GM19372 (cell line): ENCODE data around the gene JMJD1C.

Experiments used
- ATAC-seq: cut with Tn5 transposase; IDR thresholded peaks from one replicate; pipeline ENCODE4 v1.9.1; 2021; ENCODE audit warnings: mild to moderate bottlenecking, low read depth, moderate library complexity; ENCODE audit not compliant: unreplicated experiment

JMJD1C gene

GRCh38 chr10:63265683-63266235 is 200.0 kb downstream of the JMJD1C start:
- ATAC-seq: no peak

DNA sequence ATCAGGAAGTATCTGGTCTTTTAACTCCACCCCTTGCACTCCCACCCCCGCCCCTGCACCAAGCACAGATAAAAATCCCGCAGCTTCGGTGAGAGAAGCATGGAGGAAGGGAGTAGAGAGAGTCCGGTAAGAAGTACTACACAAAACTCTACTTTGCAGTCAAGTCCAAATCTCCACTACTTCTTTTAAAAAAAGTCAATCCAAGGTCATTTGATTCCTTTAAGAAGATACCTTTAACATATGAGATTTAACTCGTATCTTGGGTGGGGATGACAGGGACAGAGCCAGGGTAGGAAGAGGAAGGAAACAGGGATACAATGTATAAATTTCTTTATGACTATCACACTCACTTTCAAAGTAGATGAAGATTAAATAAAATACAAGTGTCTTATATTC is 200.6 kb downstream of the JMJD1C start:
- no peak for ATAC-seq

DNA sequence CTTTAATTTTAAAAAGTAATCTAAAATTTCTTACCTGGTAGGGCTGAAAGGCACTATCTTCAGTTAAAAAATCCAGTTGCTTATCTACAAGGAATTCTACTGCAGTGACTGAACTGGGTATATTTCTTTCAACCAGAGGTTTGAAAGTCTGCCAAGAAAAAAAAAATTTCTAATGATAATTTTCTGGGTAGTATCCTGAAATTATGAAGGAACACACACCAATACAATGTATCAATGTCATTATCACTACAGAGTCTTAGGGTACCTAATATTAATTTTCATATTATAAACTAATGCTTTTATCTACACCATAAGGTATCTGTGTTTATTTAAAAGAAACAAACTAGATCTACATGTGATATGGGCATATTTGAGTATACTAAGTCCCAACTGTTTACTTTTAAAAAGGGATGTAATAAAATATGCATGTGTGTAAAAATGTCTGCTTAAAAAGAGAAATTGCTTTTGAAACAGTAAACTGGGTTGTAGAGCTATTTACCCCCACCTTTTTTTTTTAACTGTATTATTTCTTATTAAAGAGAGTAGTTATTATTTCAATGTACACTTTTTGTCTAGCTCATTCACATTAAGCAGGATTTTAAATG is 201.1 kb downstream of the JMJD1C start:
- no peak for ATAC-seq

GRCh38 chr10:63262430-63263073 is 203.2 kb downstream of the JMJD1C start:
- no peak for ATAC-seq

DNA sequence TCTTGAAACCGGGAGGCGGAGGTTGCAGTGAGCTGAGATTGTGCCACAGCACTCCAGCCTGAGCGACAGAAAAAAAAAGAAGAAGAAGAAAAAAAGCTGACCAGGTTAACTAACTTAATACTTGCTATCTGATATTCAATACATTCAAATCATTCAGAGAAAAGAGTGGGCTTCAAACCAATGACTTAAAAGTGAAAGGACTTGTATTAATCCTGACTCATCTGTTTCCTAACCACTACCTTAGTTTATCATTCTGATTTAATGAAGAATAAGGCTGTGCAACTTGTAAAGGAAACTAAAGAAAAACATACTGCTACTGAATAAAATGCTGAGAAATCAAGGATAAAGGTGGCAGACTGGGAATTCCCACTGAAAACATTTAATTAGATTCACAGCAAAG is 204.3 kb downstream of the JMJD1C start:
- no peak for ATAC-seq

GRCh38 chr10:63260860-63261251 is 204.9 kb downstream of the JMJD1C start:
- no peak for ATAC-seq

DNA sequence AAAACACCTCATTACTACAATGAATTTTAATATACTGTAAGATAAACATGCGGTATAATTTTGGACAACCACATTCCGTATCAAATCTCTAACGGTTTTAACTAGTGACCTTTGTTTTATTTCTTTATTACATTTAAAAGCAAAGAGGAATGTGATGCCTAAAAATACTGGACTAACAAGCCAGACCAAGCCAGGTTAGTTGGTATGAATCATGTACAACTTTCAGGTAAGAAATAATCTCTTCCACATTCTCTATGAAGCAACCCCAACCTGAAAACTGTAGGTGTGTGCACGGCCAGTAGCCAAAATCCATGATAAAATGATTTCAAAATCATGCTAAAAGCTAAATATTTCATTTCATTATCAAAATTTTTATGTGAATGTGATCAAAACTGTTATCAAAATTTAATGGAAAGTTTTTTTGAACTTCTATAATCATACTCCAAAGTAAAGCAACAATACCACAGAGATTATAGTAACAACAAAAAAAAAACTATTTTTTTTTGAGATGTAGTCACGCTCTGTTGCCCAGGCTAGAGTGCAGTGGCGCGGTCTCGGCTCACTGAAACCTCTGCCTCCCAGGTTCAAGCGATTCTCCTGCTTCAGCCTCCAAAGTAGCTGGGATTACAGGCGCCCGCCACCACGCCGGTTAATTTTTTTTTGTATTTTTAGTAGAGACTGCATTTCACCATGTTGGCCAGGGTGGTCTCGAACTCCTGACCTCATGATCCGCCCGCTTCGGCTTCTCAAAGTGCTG is 205.5 kb downstream of the JMJD1C start:
- no peak for ATAC-seq

- no peak for ATAC-seq
Measured at GRCh38 chr10:63258920-63259678, 206.7 kb downstream of the JMJD1C start.

GRCh38 chr10:63257778-63258177 is 208.0 kb downstream of the JMJD1C start:
- no peak for ATAC-seq

DNA sequence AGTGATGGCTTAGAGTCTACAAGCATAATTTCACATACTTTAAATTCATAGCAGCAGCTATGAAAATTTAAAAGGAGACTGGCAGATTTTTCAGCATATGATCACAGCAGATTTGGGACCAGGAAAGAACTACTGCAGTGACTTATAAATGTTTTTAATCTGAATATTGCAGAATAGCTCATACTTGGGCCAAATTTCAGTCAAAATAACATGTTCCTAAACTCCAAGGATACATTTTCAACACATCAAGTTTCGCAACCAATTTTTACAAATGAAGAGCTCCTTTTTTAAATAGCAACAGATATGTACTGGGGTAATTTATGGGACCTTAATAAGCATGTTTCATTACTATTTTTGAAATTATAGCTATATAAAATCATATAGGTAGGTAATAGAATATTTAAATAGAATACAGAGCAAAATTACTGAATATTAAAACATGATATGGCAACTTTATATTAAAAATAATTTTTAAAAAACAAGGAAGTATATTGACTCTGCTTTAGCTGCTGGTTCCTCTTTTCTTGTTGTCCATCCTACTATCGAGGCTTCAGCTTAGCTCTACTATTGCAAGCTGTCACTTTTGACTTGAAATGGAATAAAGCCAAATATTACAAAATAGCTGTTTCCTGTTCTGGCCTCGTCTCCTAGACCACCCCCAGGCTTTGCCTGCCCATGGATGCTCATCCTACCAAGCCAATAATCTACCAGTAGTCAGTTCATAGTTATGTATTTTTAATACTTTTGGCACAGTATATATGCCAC is 209.6 kb downstream of the JMJD1C start:
- no peak for ATAC-seq

DNA sequence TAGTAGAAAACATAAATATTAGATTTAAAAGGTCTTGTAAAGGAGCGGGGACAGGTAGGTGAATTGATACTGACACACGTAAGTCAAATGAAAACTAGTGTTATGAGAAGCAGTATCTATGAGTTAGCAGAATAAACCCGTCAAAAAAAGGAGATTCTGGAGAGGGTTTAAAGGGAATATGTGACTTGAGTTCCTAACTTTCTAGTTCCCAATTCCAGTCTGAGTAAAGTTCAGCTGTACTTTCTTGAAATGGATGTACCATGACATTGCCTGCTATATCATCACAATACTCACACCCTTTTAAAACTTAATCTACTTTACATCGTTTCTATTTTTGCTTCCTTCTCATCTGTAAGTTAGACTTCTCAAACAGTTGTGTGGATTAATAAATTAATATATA is 210.5 kb downstream of the JMJD1C start:
- no peak for ATAC-seq

DNA sequence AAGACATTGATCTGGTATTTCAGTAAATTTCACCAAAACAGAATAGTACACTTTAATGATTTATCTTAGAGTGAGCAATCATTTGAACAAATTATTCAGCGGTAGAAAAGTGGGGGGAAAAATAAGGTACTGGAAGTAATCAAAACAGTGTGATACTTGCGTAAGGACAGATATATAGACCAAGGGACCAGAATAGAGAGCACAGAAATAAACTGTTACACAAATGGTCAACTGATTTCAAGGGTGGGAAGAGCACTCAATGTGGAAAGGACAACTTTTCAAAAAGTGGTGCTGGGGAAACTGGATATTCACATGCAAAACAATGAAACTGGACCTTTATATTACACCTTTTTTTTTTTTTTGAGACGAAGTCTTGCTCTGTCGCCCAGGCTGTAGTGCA is 212.7 kb downstream of the JMJD1C start:
- ATAC-seq: no peak

GRCh38 chr10:63252095-63252762 is 213.5 kb downstream of the JMJD1C start:
- no peak for ATAC-seq

DNA sequence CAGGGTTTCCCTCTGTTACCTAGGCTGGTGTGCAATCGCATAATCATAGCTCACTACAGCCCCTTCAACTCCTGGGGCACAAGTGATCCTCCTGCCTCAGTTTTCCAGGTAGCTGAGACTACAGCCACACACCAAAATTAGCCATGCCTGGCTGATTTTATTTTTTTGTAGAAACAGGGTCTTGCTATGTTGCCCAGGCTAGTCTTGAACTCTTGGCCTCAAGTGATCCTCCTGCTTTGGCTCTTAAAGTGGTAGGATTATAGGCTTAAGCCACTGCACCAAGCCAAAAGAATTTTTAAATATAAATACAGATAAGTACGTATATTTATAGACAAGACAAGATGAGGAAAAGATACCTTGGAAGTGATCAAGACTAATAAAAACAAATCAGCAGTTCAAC is 215.7 kb downstream of the JMJD1C start:
- no peak for ATAC-seq

- ATAC-seq: no peak
Measured at GRCh38 chr10:63247771-63248170, 218.0 kb downstream of the JMJD1C start.

DNA sequence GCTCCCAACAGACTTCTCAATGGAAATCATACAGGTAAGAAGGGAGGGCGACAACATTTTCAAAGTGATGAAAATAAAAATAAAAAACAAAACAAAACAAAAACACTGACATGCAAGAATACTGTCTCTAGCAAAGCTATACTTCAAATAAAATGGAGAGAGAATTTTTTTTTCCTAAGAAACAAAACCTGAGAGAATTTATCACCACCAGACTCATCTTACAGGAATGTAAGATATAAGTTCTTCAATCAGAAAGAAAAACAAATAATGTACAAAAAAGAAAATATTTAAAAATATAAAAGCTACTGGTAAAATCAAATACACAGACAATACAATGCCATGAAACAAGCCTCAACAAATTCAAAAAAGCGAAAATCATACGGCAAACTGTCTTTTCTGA is 219.4 kb downstream of the JMJD1C start:
- ATAC-seq: no peak

- no peak for ATAC-seq
Measured at GRCh38 chr10:63241841-63242281, 223.9 kb downstream of the JMJD1C start.

DNA sequence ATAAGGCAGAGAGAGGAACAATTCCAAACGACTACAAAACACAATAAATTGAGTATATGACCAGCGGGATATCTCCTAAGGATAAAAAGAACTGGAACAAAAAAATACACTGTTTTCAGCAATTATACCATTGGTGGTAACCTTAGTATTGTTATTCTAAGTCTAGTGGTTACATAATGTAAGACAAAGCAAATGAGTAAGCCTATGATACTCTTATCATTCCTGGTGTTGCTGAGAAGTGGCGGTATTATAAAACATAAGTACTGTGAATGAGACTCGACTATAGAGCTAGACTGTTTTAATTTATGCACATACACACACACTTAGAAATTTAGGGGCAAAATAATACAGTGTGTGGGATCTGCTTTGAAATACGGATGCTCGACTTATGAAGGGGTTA is 225.0 kb downstream of the JMJD1C start:
- no peak for ATAC-seq

- no peak for ATAC-seq
Measured at GRCh38 chr10:63238501-63238900, 227.3 kb downstream of the JMJD1C start.

DNA sequence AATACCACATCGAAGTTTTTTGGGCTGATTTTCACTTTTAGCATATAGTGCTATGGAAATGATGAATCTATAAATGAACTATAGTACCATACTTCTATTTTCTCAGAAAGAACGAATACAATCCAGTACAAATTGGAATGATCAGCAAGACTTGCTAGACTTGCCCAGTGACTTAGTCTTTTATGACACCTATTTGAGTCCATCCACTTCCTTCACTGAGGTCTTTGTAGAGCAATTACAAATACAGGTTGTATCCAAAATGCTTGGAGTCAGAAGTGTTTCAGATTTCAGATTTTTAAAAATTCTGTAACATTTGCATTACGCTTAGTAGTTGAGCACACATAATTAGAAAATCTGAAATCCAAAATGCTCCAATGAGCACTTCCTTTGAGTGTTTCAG is 228.4 kb downstream of the JMJD1C start:
- ATAC-seq: no peak
